GM21825 (cell line): ENCODE results near the gene NNT.

Experiments
- ATAC-seq: cut with Tn5 transposase; IDR thresholded peaks from one replicate; pipeline ENCODE4 v1.9.1; 2021; ENCODE audit warnings: mild to moderate bottlenecking, moderate library complexity; ENCODE audit not compliant: unreplicated experiment

The NNT gene

GRCh38 chr5:43622074-43622473 is 19.1 kb downstream of the NNT start:
- no peak for ATAC-seq

DNA sequence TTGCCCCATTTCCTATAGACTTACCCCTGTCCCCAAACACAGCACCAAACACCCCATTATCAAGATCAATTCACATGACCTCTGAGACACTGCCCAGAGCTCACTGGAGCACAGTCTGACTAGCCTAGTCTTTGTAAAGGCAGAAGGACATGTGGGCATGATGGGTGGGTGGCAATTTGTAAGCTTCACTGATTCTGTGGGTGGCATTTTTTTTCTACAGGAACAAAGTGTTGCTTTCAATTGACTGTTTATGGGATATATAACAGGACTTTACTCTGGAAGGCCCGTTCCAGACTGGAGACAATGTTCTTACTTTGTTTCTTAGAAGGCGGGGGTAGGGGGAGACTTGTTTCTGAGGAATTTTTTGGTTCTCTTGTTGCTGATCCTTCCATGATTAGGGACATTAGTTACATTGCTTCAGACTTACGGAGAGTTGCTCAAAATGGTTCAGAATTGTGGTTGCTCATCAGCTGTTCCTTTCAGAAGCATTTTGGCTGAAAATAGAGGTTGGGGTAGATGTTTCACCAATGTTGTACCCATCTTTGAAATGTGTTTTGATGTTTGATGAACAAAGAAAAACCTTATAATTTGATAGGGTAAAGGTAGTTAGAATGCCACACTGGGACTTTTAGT is 20.2 kb downstream of the NNT start:
- no peak for ATAC-seq

GRCh38 chr5:43627028-43627427 is 24.0 kb downstream of the NNT start:
- ATAC-seq: no peak

DNA sequence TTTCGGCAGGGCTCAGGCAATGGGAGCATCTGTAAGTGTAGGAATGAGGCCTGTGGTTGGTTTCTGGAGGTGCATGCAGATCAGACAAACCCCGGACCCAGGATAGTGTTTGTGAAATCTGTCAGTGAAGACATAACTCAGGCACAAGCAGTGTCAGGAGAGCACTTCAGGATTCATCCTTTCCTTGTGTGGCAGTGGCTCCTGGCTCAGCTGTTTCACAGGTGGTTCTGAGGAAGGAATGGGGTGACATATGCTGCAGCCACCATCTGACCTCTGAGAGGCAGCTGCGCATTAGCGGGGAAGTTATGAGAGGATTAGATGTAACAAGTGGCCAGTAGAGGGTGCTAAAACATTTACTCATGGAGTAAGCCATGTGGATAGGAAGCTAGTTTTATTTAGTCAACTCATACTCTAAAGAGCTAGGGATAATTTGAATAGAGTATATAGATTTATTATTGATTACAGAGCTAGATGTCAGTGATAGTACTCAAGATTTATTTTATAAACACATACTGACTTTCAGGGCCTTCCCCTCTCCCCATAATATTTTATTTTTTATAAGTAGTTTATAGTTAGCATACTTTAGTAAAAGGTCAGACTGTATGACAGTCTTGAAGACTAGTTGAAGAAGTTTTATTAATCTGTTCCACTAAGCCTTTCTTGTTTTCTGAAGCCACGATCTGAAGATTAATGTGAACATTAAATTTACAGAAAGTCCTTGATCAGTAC is 28.4 kb downstream of the NNT start:
- peak; percentile 93 for ATAC-seq

DNA sequence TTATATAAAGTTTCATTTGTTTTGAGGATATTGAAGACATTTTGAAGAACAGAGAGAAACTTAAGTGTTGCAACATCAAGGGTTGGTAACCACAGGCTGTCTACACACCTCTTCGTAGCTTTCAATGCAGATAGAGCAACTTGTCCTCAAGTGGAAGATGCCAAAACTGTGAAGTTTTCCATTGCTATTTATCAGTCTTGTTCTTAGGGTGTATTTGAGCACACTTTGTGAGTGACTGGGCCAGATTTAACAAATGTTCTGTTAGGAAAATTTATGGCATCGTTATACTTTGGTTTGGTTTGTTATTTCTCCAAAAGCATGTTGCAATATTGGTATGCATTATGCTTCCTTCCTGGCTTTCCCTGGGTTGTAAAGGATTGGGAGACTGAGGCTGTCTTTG is 31.6 kb downstream of the NNT start:
- ATAC-seq: no peak

- no peak for ATAC-seq
These were observed 32.4 kb downstream of the NNT start for GRCh38 chr5:43635374-43635773.

DNA sequence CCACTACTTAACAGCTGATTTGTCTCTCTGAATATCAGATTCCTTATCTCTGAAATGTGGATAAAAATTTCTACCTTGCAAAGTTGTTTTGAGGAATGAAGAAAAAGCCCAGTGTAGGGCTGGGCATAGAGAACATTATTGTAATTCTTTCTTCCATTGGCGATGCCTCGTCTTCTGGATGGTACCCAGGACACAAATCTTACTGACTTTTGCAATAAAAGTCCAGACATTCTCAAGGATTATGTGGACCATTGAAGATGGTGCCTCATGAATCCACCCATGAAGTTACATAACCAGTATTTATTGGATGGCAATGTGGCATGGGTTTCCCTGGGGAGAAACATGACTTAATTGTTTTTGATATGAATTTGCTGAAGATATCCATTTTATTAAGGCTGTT is 33.1 kb downstream of the NNT start:
- ATAC-seq: no peak

GRCh38 chr5:43637416-43637815 is 34.4 kb downstream of the NNT start:
- no peak for ATAC-seq

DNA sequence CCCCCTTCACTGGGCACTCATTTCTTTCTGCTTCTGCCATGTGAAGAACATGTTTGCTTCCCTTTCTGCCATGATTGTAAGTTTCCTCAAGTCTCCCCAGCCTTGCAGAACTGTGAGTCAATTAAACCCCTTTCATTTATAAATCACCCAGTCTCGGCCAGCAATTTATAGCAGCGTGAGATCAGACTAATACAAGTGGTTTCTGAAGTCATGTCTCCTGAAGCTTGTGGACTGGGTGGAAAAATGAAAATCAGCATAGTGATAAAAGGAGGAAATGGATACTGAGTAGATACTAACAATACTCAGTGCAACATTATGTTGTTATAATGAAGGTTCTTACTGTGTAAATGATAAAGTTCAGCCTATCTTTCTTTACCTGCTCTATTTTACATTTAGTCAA is 35.1 kb downstream of the NNT start:
- ATAC-seq: no peak

DNA sequence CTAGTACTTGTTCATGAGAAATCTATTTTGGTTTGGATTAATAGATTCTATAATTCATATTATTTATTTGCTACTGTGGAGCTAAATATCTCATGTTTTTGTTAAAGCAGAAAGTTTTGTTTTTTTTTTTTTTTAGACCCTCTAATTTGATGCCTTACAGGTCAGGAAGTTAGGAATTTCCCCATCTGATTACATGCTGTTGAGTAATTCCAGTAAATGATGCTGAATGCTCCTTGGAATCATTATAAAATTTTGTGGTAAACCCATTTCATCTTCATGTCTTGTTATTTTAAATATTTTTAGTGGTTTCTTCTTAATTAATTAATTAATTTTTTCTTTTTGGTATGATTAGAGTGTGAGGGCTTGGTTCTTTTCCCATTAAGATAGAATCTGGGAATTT is 35.6 kb downstream of the NNT start:
- ATAC-seq: no peak

GRCh38 chr5:43639566-43639965 is 36.6 kb downstream of the NNT start:
- no peak for ATAC-seq

DNA sequence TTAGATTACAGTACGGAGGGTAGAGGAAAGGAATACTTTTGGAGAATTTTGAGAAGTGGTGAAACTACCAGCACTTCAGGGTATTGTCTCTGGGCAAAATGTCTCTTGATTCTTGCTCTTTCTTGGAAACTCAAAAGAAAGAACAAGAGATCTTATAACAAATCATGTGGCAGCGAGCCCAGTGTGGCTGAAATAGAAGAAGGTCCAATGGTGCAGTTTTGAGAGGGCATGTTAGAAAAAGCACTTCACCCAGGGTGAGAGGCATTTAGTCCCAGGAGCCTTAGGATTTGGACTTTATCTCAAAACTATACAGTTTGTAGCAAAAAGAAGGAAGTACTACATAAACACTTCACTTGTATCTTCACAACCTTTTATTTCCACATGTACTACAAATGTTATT is 39.4 kb downstream of the NNT start:
- no peak for ATAC-seq

DNA sequence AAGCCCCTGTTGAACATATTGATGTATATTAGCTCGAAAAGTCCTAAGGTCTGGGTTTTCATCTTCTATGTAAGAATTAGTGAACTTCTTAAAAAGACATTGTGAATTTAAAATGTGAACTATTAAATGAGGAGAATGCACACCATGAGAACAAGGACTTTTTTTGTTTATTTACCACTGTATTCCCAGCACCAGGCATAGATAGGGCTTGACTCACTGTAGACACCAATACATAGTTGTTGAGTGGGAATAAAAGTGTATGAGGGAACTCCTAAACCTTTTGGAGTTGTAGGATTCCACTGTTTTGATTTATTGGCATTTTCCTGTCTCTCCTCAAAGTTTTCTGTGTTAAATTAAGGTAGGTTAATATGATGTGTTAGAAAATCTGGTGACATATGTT is 40.3 kb downstream of the NNT start:
- ATAC-seq: no peak

DNA sequence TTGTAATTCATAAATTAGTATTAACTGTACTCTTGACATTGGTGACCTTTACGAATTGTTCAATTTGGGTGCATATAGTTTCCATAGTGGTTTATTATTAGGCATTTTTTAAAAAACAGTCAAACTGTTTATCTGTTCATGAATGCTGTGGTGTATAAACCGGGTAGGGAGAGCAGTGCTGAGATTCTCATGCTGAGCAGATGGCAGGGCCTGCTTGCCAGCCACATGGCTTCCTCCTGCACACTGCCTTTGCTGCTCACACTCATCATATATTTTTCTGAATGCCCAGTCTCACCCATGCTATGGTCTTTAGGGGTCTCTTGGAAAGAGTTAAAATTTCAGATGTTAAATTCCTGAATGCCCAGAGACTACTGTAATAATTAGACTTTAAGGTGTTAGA is 40.8 kb downstream of the NNT start:
- no peak for ATAC-seq

DNA sequence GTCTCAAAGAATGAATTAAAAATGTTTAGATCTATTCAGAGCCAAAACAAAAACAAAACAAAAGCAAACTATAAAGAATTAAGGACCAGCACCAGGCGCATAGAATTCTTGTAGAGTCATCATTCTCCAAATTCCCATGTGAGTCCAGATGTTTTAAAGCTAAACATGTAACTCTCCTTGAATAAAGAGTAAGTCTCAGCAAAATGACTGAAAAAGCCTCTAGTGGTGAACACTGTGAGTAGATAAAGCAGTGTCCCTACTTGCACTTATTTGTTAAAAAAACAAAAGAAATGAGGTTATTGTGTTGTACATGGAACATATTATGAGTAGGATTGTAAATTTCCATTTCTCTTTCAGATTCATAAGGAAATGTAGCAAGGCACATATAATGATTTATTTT is 44.0 kb downstream of the NNT start:
- no peak for ATAC-seq

- no peak for ATAC-seq
These were observed 44.8 kb downstream of the NNT start for GRCh38 chr5:43647789-43648188.

DNA sequence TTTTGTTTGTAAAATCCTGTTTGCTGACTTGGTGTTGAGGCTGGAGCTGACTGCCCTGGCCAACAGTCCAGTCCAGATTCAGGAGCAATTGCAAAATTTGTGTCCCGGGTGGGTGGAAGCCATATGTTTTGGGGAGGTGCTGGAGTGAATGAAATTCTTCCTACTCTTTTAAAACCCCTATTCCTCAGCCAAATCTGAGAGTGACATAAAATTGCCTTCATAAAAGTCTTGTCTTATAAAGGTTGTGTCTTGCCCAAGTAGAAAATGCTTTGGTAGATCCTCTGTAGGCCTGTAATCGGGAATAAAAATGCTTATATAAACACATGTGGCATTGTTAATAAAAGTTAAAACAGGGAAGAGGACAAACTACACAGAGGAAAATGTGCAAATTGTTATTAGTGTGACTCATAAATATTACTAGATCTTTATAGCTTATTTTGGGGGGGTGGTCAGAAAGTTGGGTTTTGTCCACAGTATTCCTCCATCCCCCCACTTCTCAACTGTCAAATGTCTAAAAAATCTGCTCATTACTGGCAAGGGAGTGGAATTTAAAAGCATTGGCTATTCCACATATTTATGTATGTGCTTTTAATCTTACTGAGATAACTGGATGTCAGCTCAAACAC is 45.6 kb downstream of the NNT start:
- ATAC-seq: no peak

DNA sequence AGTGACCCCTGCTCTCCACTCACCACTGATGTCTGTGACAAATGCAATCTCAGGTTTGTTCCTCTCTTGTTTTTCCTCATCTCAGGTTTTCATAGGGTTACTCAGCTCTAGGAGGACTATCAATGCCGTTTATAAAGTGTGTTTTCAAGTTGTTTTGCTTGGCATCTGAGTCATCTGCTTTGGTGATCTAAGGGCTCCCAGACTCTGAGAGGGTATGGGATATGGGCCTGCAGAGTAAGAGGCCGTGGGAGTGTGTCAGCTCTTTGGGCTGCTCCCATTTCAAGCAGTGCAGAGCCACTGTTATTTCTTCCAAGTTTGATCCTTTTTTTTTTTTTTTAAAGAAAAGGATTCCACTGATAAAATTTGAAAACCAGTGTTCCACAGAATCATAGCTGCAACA is 46.3 kb downstream of the NNT start:
- ATAC-seq: no peak

DNA sequence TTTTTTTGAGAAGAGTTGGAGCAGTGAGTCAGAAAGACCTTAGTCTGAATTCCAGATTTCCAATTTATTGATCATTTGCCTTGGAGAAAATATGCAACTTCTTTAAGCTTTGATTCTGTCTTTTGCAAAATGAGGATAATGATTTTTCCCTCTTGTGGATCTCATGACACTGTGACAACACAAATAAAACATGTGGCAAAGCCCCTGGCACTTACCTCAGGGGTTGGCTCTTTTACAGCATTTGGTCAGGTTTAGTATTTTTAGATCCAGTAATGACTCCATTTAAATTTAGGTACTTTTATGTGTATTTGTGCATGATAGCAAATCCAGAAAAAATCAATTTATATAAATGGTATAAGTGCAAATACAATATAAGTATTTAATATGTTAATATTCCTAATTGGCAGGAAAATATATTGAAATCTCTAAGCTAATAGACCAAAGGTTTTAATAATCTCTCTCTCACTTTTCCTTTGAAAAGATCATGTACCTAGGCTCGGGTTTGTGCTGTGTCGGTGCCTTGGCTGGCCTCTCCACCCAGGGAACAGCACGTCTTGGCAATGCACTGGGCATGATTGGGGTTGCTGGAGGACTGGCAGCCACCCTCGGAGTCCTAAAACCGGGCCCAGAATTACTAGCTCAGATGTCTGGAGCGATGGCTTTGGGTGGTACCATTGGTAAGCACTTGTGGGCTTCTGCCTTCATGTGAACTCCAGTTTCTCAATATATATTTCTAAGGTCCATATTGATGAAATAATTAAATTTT is 49.7 kb downstream of the NNT start:
- ATAC-seq: no peak

DNA sequence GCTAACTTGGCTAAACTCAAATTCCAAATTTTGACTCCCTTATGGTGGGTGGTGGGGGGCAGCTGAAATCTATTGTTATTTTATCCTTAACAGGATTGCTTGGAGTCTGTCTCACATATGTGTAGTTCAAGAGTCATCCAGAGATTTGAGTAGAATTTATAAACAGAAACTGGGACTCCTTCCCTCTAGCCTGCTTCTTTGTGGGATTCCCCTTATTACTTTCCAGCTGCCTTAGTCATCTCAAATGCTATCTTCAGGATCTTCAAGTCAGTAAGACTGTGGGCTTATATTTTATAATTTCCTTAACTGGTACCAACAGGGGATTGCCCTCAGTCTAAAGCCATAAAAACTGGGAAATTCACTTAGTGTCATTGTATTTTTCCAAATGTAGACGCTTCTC is 55.5 kb downstream of the NNT start:
- no peak for ATAC-seq

DNA sequence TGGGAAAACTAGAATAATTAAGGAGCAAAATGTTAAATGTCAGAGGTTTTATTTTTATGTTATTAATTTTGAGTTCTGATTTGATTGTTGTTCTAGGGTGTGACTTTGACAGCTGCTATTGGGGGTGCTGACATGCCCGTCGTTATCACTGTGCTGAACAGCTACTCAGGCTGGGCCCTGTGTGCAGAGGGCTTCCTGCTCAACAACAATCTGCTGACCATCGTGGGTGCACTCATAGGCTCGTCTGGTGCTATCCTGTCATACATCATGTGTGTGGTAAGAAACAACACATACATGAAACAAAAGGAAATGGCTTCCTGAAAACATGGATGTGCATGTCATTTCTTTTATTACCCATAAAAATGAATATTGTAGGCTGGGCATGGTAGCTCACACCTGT is 56.1 kb downstream of the NNT start:
- no peak for ATAC-seq

GRCh38 chr5:43661102-43661501 is 58.1 kb downstream of the NNT start:
- no peak for ATAC-seq
